Stimulated activated CD8-positive, alpha-beta memory T cell treated with anti-CD3 and anti-CD28 coated beads, Interleukin-12 subunit alpha, Interleukin-12 subunit beta, amount 100 ng/mL, for 4 hours (primary cell): Measurements from ENCODE around the gene ZNF296.
A peak's percentile ranks its signal among the peaks of the same experiment; 100 is the strongest.

Experiments used
- DNase-seq: peaks from one replicate; pipeline ENCODE4 v3.0.0-alpha.2; 2020; ENCODE audit warnings: low read depth

Gene ZNF296

GRCh38 chr19:45058622-45059159 lies 17.6 kb downstream of the ZNF296 start:
- no peak for DNase-seq

- DNase-seq, result no peak
Measured at GRCh38 chr19:45057444-45057843, 18.8 kb downstream of the ZNF296 start.

- DNase-seq, result no peak
Measured at GRCh38 chr19:45056831-45057230, 19.4 kb downstream of the ZNF296 start.

- no peak for DNase-seq
Measured at GRCh38 chr19:45051929-45052579, 24.2 kb downstream of the ZNF296 start.

GRCh38 chr19:45050036-45050435 lies 26.2 kb downstream of the ZNF296 start:
- DNase-seq, result no peak

- DNase-seq, result no peak
Measured at GRCh38 chr19:45049073-45049736, 27.1 kb downstream of the ZNF296 start.

GRCh38 chr19:45047188-45047797 lies 29.0 kb downstream of the ZNF296 start:
- DNase-seq, result no peak

GRCh38 chr19:45046355-45046754 lies 29.9 kb downstream of the ZNF296 start:
- no peak for DNase-seq

GRCh38 chr19:45045671-45046353 lies 30.5 kb downstream of the ZNF296 start:
- DNase-seq, result no peak

- DNase-seq, result no peak
Measured at GRCh38 chr19:45041125-45041524, 35.2 kb downstream of the ZNF296 start.

- no peak for DNase-seq
Measured at GRCh38 chr19:45040059-45040771, 36.1 kb downstream of the ZNF296 start.

- peak; percentile 78 for DNase-seq
Measured at GRCh38 chr19:45038931-45039893, 37.1 kb downstream of the ZNF296 start, which contains the start of gene CLASRP. TSS of gene CLASRP (plus strand) at chr19:45039045. CDS start at chr19:45040213, 1,168 bp downstream.

- DNase-seq, result no peak
Measured at GRCh38 chr19:45037393-45038169, 38.7 kb downstream of the ZNF296 start.

GRCh38 chr19:45035755-45036154 lies 40.5 kb downstream of the ZNF296 start:
- DNase-seq, result no peak

GRCh38 chr19:45032421-45032820 lies 43.9 kb downstream of the ZNF296 start:
- DNase-seq, result no peak

GRCh38 chr19:45030825-45031224 lies 45.5 kb downstream of the ZNF296 start:
- no peak for DNase-seq

GRCh38 chr19:45027371-45027770 lies 48.9 kb downstream of the ZNF296 start:
- DNase-seq, result no peak

GRCh38 chr19:45025264-45025663 lies 51.0 kb downstream of the ZNF296 start:
- DNase-seq, result no peak

- no peak for DNase-seq
Measured at GRCh38 chr19:45023048-45023447, 53.2 kb downstream of the ZNF296 start.

- no peak for DNase-seq
Measured at GRCh38 chr19:45021971-45022370, 54.3 kb downstream of the ZNF296 start.
